ENCODE measurements around the gene LRRC4C.
"Not testable (repeated sequence)": the region's sequence is repeated elsewhere in the genome, so short reads cannot be mapped to it uniquely, and the experiment has no call there.

The LRRC4C gene

DNA sequence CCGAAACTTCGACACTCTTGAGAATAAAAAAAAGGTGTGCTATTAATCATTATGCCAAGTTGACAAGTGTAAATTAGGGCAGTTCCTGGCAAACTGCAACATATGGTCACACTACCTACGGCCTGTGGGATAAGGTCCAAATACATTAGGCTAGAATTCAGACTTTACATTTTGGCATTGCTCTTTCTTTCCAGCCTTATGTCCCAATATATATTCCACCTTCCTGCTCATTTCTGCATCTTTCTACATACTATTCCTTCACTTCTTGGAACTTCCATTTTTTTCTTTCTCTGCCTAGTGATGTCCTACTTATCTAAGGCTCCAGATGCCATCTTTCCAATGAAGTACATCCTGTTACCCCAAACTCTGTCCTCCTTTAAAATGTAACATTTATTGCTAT lies 577.2 kb downstream of the LRRC4C start:
- TF ChIP-seq POLR2A (IDR thresholded peaks at IDR 0.05; ENCODE audit: low read length) (no peak), GATA1 (IDR thresholded peaks at IDR 0.05; ENCODE audit: low read depth, low read length) (no peak)
- DNase-seq = no peak

DNA sequence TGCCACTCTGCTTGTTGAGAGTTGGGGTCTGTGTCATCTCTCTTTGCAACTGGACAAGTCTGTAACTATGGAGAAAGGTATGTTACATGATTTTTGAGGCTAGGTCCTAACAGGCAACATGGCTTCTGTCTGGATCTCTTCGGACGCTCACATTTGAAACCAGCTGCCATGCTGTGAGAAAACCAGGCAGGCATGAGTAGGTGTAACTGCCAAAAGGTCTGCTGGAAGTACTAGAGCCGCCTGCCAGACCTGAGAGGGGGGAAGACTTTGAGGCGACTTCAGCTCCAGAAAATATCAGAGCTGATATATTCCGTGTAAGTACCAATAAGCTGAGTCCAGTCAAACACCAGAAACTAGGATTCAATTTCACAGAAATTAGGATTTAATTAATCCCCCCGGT lies 579.5 kb downstream of the LRRC4C start:
- DNase-seq = no peak

GRCh38 chr11:40877981-40878380 lies 581.5 kb downstream of the LRRC4C start:
- peak in 1 of 2 experiments; percentile 3 for DNase-seq
- no peak for TF ChIP-seq POLR2A (IDR thresholded peaks at IDR 0.05; ENCODE audit: low read length)
- no peak for TF ChIP-seq GATA1 (IDR thresholded peaks at IDR 0.05; ENCODE audit: low read depth, low read length)

More for the DNA sequence above, 579.5 kb downstream of the LRRC4C start:
- TF ChIP-seq POLR2A (IDR thresholded peaks at IDR 0.05; ENCODE audit: low read length) (no peak), GATA1 (IDR thresholded peaks at IDR 0.05; ENCODE audit: low read depth, low read length) (no peak)

GRCh38 chr11:40877256-40877655 lies 582.2 kb downstream of the LRRC4C start:
- no peak for TF ChIP-seq GATA1 (IDR thresholded peaks at IDR 0.05; ENCODE audit: low read depth, low read length)
- TF ChIP-seq POLR2A (IDR thresholded peaks at IDR 0.05; ENCODE audit: low read length) = no peak

GRCh38 chr11:40867991-40868632 lies 591.3 kb downstream of the LRRC4C start:
- TF ChIP-seq POLR2A (IDR thresholded peaks at IDR 0.05; ENCODE audit: low read length) = no peak
- TF ChIP-seq GATA1 (IDR thresholded peaks at IDR 0.05; ENCODE audit: low read depth, low read length) = no peak
- DNase-seq = no peak

More at GRCh38 chr11:40877256-40877655, 582.2 kb downstream of the LRRC4C start:
- DNase-seq = no peak

- DNase-seq = not testable (repeated sequence)
Observed at GRCh38 chr11:40857754-40858153, 601.7 kb downstream of the LRRC4C start.

- TF ChIP-seq POLR2A (IDR thresholded peaks at IDR 0.05; ENCODE audit: low read length) (no peak), GATA1 (IDR thresholded peaks at IDR 0.05; ENCODE audit: low read depth, low read length) (no peak)
- DNase-seq = no peak
Observed at GRCh38 chr11:40842750-40843339, 616.6 kb downstream of the LRRC4C start.

DNA sequence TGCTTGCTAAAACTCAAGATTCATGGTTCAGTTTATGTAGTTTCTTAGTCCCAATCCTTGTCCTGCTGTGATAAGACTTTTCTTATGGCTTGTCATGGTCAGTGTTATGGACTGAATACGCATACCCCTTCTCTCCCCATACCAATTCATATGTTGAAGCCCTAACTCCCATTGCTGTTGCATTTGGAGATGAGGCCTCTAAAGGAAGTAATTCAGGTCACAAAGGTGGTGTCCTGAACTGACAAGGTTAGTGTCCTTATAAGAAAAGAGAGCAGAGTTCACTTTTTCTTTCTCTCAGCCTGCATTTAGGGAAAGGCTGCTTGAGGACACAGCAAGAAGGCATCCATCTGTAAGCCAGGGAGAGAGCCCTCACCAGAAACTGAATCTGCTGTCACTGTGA lies 618.2 kb downstream of the LRRC4C start:
- no peak for DNase-seq
- TF ChIP-seq GATA1 (IDR thresholded peaks at IDR 0.05; ENCODE audit: low read depth, low read length) (no peak), POLR2A (IDR thresholded peaks at IDR 0.05; ENCODE audit: low read length) (no peak)

- DNase-seq = no peak
- no peak for TF ChIP-seq GATA1 (IDR thresholded peaks at IDR 0.05; ENCODE audit: low read depth, low read length)
Observed at GRCh38 chr11:40838181-40838683, 621.2 kb downstream of the LRRC4C start.

- TF ChIP-seq GATA1 (IDR thresholded peaks at IDR 0.05; ENCODE audit: low read depth, low read length) = no peak
- DNase-seq = no peak
Observed at GRCh38 chr11:40827116-40827515, 632.3 kb downstream of the LRRC4C start.

DNA sequence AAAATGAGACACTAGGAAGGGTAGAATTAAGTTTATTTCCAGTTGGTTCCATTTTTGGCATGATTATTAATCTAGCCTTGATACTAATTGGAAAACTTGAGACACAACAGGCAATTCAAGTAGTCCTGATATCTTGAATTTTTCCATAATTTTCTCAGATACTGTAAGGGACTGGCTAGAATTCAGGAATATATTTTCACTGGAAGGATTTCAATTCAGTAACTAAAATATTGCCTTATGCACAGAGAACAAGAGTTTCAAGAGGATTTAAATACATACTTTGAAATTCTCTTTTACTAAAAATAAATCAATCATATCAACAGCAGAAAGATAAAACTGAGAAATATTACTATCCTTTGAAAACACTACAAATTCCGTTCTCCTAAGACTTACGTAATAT lies 632.9 kb downstream of the LRRC4C start:
- no peak for DNase-seq
- TF ChIP-seq POLR2A (IDR thresholded peaks at IDR 0.05; ENCODE audit: low read length) (no peak), GATA1 (IDR thresholded peaks at IDR 0.05; ENCODE audit: low read depth, low read length) (no peak)

DNA sequence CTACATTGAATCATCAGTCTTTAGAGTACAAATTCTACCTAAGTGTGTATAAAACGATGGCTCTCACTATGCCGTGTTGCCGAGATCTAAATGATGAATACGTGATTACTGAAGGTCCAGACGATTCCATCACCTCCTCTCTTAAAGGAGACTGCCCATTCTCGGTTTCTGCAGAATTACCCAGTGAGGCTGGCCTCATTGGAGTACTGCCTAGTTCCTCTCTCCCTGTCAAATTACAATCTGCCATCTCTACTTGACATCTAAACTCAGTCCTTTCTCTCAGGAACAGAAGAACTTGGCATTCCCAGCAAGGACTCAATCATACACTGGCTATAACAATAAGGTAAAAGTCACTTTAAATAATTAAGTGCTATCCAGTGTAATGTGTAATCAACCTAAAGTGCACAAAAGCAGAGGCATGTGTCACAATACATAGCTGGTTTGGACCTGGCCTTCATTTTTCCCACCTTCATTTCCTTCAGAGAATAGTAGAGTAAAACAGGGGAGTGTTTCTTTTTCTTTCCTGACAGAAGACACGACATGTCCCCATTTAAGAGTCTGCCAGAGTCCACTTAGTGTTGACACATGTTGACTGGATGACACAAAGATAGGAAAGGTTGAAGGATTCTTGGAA lies 634.1 kb downstream of the LRRC4C start:
- TF ChIP-seq POLR2A (IDR thresholded peaks at IDR 0.05; ENCODE audit: low read length) (no peak), GATA1 (IDR thresholded peaks at IDR 0.05; ENCODE audit: low read depth, low read length) (no peak)
- DNase-seq = no peak

GRCh38 chr11:40819230-40819629 lies 640.2 kb downstream of the LRRC4C start:
- TF ChIP-seq GATA1 (IDR thresholded peaks at IDR 0.05; ENCODE audit: low read depth, low read length) = no peak
- no peak for TF ChIP-seq POLR2A (IDR thresholded peaks at IDR 0.05; ENCODE audit: low read length)
- no peak for DNase-seq

DNA sequence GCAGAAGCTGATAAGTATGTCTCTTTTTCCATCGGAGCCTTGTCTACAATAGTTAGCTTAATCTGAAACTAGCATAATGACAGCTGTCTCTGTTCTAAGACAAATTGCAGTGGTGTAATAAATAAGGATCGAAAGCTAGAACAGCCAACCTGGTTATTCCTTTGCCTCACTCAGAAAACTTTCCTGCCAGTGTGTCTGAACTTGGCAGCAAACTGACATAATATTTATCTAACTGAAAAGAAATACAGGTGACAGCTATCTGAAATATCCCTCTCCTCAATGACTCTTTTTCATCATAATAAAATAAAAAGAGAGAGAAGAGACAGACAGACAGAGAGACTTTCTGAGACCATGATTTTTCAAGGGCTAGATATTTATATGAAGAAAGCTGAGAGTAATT lies 642.5 kb downstream of the LRRC4C start:
- TF ChIP-seq POLR2A (IDR thresholded peaks at IDR 0.05; ENCODE audit: low read length) = no peak
- DNase-seq = no peak

DNA sequence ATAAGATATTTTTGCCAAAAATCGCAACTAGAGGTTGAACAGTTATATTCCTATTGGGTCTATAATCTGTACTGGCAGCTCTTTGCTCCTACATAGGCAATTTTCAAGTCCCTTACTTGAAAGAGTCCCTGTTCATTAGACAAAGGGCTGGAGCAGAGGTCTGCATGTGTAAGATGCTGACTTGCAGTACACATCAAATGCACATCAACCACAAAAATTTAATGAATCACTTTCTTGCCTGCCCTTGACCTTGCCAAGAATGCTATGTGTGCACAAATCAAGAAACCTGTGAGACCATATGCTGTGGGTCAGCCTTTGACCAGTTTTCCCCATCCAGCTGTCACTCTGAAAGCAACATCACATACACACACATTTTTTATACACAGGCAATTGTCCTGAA lies 661.5 kb downstream of the LRRC4C start:
- no peak for DNase-seq
- TF ChIP-seq GATA1 (IDR thresholded peaks at IDR 0.05; ENCODE audit: low read depth, low read length) (no peak), POLR2A (IDR thresholded peaks at IDR 0.05; ENCODE audit: low read length) (no peak)
